ENCODE data around the gene APBA2. TPM values are rescaled to one million over a fixed set of nuclear protein-coding genes. Genes with fewer than 3 reads are reported as not detected.

Gene APBA2
- total RNA-seq, 2 donors from 2014 or later, result 0.77 to 1.0 TPM

GRCh38 chr15:29120593-29121368, 235.0 kb downstream of the APBA2 start:
- TF ChIP-seq, protein P1, sequence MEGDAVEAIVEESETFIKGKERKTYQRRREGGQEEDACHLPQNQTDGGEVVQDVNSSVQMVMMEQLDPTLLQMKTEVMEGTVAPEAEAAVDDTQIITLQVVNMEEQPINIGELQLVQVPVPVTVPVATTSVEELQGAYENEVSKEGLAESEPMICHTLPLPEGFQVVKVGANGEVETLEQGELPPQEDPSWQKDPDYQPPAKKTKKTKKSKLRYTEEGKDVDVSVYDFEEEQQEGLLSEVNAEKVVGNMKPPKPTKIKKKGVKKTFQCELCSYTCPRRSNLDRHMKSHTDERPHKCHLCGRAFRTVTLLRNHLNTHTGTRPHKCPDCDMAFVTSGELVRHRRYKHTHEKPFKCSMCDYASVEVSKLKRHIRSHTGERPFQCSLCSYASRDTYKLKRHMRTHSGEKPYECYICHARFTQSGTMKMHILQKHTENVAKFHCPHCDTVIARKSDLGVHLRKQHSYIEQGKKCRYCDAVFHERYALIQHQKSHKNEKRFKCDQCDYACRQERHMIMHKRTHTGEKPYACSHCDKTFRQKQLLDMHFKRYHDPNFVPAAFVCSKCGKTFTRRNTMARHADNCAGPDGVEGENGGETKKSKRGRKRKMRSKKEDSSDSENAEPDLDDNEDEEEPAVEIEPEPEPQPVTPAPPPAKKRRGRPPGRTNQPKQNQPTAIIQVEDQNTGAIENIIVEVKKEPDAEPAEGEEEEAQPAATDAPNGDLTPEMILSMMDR (IDR thresholded peaks at IDR 0.05), result no peak
- DNase-seq, result no peak
- Histone ChIP-seq H3K27ac (no peak overlapping the region), H3K4me1 (no peaks in the 10 kb centered on the region), H3K36me3 (no peaks in the 10 kb centered on the region), H3K9me3 (no peaks in the 10 kb centered on the region), H3K27me3 (no peaks in the 10 kb centered on the region), H3K4me3 (no peak overlapping the region), H3K9ac (ENCODE audit: low read depth in 2 of 2, low read length in 2 of 2) (no peak overlapping the region)
- intact Hi-C loops (cut with DNase I), result no loop called here

DNA sequence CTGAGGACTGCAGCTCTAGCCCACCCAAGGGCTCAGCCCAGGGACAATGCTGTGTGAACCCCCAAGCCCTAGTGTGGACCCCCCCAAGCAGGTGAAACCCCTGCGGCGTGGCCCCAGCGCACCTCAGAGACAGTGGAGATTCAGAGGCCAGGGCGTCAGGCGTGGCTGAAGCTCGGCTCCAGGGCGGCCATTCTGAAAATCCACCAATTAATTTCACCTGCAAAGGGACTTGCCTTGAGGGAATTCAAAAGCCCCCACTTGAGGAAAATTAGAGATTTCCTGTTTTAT, 235.5 kb downstream of the APBA2 start:
- intact Hi-C loops (cut with DNase I), result no loop called here

GRCh38 chr15:29121907-29122306, 236.1 kb downstream of the APBA2 start:
- intact Hi-C loops (cut with DNase I), result no loop called here
- DNase-seq, result no peak

More for the DNA sequence above, 235.5 kb downstream of the APBA2 start:
- Histone ChIP-seq H3K9ac (ENCODE audit: low read depth in 2 of 2, low read length in 2 of 2) (no peak overlapping the region), H3K4me1 (no peaks in the 10 kb centered on the region), H3K4me3 (no peak overlapping the region), H3K27me3 (no peaks in the 10 kb centered on the region), H3K36me3 (no peaks in the 10 kb centered on the region), H3K9me3 (no peaks in the 10 kb centered on the region), H3K27ac (no peak overlapping the region)
- TF ChIP-seq, protein P1 (IDR thresholded peaks at IDR 0.05), result no peak
- DNase-seq, result no peak

GRCh38 chr15:29122506-29122905, 236.7 kb downstream of the APBA2 start:
- intact Hi-C loops (cut with DNase I), result no loop called here

More at GRCh38 chr15:29121907-29122306, 236.1 kb downstream of the APBA2 start:
- H3K27ac ChIP-seq, result no peak overlapping the region
- H3K4me1 ChIP-seq, result no peaks in the 10 kb centered on the region
- H3K9ac ChIP-seq (ENCODE audit: low read depth in 2 of 2, low read length in 2 of 2), result no peak overlapping the region
- TF ChIP-seq, protein P1 (IDR thresholded peaks at IDR 0.05), result no peak
- H3K36me3 ChIP-seq, result no peaks in the 10 kb centered on the region
- no peaks in the 10 kb centered on the region for H3K9me3 ChIP-seq
- no peaks in the 10 kb centered on the region for H3K27me3 ChIP-seq
- H3K4me3 ChIP-seq, result no peak overlapping the region

GRCh38 chr15:29123171-29123570, 237.4 kb downstream of the APBA2 start:
- no peak for DNase-seq
- H3K4me1 ChIP-seq, result no peaks in the 10 kb centered on the region
- intact Hi-C loops (cut with DNase I), result no loop called here

More at GRCh38 chr15:29122506-29122905, 236.7 kb downstream of the APBA2 start:
- Histone ChIP-seq H3K4me3 (no peak overlapping the region), H3K9me3 (no peaks in the 10 kb centered on the region), H3K27me3 (no peaks in the 10 kb centered on the region), H3K4me1 (no peaks in the 10 kb centered on the region), H3K36me3 (no peaks in the 10 kb centered on the region), H3K9ac (ENCODE audit: low read depth in 2 of 2, low read length in 2 of 2) (no peak overlapping the region), H3K27ac (no peak overlapping the region)
- no peak for DNase-seq
- TF ChIP-seq, protein P1 (IDR thresholded peaks at IDR 0.05), result no peak

More at GRCh38 chr15:29123171-29123570, 237.4 kb downstream of the APBA2 start:
- no peaks in the 10 kb centered on the region for H3K27me3 ChIP-seq
- H3K9me3 ChIP-seq, result no peaks in the 10 kb centered on the region
- no peaks in the 10 kb centered on the region for H3K36me3 ChIP-seq
- TF ChIP-seq, protein P1 (IDR thresholded peaks at IDR 0.05), result no peak
- H3K4me3 ChIP-seq, result no peak overlapping the region
- H3K9ac ChIP-seq (ENCODE audit: low read depth in 2 of 2, low read length in 2 of 2), result no peak overlapping the region
- no peak overlapping the region for H3K27ac ChIP-seq

Measured in colonic mucosa (tissue), 4 donors.